ENCODE measurements around the gene NDUFAF5. TPM values are rescaled to one million over a fixed set of nuclear protein-coding genes. Genes with fewer than 3 reads are reported as not detected.
A peak's percentile ranks its signal among the peaks of the same experiment; 100 is the strongest.

The NDUFAF5 gene
- total RNA-seq, 1 experiment from 2014 or later, result 31.8 TPM

DNA sequence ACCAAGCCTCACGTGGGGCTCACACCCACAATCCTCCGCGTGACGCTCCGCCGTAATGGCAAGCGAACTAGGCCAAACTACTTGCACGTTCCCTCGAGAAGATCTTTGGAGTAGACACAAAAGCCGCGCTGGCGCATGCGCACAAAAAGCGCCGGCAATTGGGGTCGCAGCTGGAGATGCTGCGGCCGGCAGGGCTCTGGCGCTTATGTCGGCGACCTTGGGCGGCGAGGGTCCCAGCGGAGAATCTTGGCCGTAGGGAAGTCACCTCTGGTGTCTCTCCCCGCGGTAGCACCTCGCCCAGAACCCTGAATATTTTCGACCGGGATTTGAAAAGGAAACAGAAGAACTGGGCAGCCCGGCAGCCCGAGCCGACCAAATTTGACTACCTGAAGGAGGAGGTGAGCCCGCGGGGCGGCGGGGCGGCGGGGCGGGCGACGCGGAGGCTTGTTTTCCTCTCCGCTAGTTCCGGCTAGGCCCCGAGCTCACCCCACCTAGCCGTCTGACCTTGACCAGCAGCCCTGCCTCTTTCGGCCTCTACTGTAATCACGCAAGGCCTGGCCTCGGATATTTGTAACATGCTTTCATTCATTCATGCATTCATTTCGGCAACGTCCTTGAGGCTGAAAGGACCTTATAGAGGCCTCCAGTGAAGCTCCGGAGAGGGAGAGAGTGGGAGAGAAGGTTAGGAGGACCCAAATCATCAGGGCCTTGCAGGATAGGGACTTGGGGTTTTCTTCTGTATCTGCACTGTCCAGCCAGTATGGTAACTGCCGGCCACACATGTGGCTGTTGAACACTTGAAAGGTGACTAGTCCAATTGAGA is at the start of gene NDUFAF5, which contains the start of gene ESF1 (continued):
- TF ChIP-seq, protein P1, sequence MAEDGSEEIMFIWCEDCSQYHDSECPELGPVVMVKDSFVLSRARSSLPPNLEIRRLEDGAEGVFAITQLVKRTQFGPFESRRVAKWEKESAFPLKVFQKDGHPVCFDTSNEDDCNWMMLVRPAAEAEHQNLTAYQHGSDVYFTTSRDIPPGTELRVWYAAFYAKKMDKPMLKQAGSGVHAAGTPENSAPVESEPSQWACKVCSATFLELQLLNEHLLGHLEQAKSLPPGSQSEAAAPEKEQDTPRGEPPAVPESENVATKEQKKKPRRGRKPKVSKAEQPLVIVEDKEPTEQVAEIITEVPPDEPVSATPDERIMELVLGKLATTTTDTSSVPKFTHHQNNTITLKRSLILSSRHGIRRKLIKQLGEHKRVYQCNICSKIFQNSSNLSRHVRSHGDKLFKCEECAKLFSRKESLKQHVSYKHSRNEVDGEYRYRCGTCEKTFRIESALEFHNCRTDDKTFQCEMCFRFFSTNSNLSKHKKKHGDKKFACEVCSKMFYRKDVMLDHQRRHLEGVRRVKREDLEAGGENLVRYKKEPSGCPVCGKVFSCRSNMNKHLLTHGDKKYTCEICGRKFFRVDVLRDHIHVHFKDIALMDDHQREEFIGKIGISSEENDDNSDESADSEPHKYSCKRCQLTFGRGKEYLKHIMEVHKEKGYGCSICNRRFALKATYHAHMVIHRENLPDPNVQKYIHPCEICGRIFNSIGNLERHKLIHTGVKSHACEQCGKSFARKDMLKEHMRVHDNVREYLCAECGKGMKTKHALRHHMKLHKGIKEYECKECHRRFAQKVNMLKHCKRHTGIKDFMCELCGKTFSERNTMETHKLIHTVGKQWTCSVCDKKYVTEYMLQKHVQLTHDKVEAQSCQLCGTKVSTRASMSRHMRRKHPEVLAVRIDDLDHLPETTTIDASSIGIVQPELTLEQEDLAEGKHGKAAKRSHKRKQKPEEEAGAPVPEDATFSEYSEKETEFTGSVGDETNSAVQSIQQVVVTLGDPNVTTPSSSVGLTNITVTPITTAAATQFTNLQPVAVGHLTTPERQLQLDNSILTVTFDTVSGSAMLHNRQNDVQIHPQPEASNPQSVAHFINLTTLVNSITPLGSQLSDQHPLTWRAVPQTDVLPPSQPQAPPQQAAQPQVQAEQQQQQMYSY (CRISPR knock-in tag; IDR thresholded peaks at IDR 0.05), result no peak
- TF ChIP-seq GRHL2 (CRISPR knock-in tag; IDR thresholded peaks at IDR 0.05; ENCODE audit: insufficient replicate concordance, severe bottlenecking), result no peak
- no peak for TF ChIP-seq CREM (CRISPR knock-in tag; IDR thresholded peaks at IDR 0.05)
- TF ChIP-seq ELF4 (CRISPR knock-in tag; IDR thresholded peaks at IDR 0.05; ENCODE audit: low read depth), result no peak
- TF ChIP-seq ZNF396 (CRISPR knock-in tag; IDR thresholded peaks at IDR 0.05; ENCODE audit: borderline replicate concordance), result no peak
- no peak for TF ChIP-seq FOXJ3 (CRISPR knock-in tag; IDR thresholded peaks at IDR 0.05; ENCODE audit: borderline replicate concordance)
- TF ChIP-seq TP53 (CRISPR knock-in tag; IDR thresholded peaks at IDR 0.05), result no peak; the same call in 1 of the 2 replicates
- no peak for TF ChIP-seq ZNF317 (CRISPR knock-in tag; IDR thresholded peaks at IDR 0.05; ENCODE audit: borderline replicate concordance, low read depth)
- peak; percentile 85; the same call in 1 of the 2 replicates for TF ChIP-seq NFE2L1 (CRISPR knock-in tag; IDR thresholded peaks at IDR 0.05)
- TF ChIP-seq ZNF416 (CRISPR knock-in tag; IDR thresholded peaks at IDR 0.05), result no peak
- no peak for TF ChIP-seq IRF2 (CRISPR knock-in tag; IDR thresholded peaks at IDR 0.05; ENCODE audit: borderline replicate concordance, low read depth)
- TF ChIP-seq NR1H2 (CRISPR knock-in tag; IDR thresholded peaks at IDR 0.05), result no peak
- TF ChIP-seq, protein P2, sequence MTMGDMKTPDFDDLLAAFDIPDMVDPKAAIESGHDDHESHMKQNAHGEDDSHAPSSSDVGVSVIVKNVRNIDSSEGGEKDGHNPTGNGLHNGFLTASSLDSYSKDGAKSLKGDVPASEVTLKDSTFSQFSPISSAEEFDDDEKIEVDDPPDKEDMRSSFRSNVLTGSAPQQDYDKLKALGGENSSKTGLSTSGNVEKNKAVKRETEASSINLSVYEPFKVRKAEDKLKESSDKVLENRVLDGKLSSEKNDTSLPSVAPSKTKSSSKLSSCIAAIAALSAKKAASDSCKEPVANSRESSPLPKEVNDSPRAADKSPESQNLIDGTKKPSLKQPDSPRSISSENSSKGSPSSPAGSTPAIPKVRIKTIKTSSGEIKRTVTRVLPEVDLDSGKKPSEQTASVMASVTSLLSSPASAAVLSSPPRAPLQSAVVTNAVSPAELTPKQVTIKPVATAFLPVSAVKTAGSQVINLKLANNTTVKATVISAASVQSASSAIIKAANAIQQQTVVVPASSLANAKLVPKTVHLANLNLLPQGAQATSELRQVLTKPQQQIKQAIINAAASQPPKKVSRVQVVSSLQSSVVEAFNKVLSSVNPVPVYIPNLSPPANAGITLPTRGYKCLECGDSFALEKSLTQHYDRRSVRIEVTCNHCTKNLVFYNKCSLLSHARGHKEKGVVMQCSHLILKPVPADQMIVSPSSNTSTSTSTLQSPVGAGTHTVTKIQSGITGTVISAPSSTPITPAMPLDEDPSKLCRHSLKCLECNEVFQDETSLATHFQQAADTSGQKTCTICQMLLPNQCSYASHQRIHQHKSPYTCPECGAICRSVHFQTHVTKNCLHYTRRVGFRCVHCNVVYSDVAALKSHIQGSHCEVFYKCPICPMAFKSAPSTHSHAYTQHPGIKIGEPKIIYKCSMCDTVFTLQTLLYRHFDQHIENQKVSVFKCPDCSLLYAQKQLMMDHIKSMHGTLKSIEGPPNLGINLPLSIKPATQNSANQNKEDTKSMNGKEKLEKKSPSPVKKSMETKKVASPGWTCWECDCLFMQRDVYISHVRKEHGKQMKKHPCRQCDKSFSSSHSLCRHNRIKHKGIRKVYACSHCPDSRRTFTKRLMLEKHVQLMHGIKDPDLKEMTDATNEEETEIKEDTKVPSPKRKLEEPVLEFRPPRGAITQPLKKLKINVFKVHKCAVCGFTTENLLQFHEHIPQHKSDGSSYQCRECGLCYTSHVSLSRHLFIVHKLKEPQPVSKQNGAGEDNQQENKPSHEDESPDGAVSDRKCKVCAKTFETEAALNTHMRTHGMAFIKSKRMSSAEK (CRISPR knock-in tag; IDR thresholded peaks at IDR 0.05; ENCODE audit: borderline replicate concordance), result no peak; the same call in 1 of the 2 replicates
- TF ChIP-seq, protein P3, sequence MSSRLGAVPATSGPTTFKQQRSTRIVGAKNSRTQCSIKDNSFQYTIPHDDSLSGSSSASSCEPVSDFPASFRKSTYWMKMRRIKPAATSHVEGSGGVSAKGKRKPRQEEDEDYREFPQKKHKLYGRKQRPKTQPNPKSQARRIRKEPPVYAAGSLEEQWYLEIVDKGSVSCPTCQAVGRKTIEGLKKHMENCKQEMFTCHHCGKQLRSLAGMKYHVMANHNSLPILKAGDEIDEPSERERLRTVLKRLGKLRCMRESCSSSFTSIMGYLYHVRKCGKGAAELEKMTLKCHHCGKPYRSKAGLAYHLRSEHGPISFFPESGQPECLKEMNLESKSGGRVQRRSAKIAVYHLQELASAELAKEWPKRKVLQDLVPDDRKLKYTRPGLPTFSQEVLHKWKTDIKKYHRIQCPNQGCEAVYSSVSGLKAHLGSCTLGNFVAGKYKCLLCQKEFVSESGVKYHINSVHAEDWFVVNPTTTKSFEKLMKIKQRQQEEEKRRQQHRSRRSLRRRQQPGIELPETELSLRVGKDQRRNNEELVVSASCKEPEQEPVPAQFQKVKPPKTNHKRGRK (CRISPR knock-in tag; IDR thresholded peaks at IDR 0.05; ENCODE audit: borderline replicate concordance), result no peak
- peak; percentile 82; the same call in 1 of the 2 replicates for TF ChIP-seq ETV6 (CRISPR knock-in tag; IDR thresholded peaks at IDR 0.05)
- TF ChIP-seq, protein P4, sequence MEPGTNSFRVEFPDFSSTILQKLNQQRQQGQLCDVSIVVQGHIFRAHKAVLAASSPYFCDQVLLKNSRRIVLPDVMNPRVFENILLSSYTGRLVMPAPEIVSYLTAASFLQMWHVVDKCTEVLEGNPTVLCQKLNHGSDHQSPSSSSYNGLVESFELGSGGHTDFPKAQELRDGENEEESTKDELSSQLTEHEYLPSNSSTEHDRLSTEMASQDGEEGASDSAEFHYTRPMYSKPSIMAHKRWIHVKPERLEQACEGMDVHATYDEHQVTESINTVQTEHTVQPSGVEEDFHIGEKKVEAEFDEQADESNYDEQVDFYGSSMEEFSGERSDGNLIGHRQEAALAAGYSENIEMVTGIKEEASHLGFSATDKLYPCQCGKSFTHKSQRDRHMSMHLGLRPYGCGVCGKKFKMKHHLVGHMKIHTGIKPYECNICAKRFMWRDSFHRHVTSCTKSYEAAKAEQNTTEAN (CRISPR knock-in tag; IDR thresholded peaks at IDR 0.05), result no peak; the same call in 1 of the 2 replicates
- TF ChIP-seq ESRRA (CRISPR knock-in tag; IDR thresholded peaks at IDR 0.05; ENCODE audit: borderline replicate concordance), result peak; percentile 27; the same call in 1 of the 2 replicates
- TF ChIP-seq, protein P5, sequence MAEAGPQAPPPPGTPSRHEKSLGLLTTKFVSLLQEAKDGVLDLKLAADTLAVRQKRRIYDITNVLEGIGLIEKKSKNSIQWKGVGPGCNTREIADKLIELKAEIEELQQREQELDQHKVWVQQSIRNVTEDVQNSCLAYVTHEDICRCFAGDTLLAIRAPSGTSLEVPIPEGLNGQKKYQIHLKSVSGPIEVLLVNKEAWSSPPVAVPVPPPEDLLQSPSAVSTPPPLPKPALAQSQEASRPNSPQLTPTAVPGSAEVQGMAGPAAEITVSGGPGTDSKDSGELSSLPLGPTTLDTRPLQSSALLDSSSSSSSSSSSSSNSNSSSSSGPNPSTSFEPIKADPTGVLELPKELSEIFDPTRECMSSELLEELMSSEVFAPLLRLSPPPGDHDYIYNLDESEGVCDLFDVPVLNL (CRISPR knock-in tag; IDR thresholded peaks at IDR 0.05; ENCODE audit: borderline replicate concordance, low read depth), result no peak
- TF ChIP-seq, protein P6, sequence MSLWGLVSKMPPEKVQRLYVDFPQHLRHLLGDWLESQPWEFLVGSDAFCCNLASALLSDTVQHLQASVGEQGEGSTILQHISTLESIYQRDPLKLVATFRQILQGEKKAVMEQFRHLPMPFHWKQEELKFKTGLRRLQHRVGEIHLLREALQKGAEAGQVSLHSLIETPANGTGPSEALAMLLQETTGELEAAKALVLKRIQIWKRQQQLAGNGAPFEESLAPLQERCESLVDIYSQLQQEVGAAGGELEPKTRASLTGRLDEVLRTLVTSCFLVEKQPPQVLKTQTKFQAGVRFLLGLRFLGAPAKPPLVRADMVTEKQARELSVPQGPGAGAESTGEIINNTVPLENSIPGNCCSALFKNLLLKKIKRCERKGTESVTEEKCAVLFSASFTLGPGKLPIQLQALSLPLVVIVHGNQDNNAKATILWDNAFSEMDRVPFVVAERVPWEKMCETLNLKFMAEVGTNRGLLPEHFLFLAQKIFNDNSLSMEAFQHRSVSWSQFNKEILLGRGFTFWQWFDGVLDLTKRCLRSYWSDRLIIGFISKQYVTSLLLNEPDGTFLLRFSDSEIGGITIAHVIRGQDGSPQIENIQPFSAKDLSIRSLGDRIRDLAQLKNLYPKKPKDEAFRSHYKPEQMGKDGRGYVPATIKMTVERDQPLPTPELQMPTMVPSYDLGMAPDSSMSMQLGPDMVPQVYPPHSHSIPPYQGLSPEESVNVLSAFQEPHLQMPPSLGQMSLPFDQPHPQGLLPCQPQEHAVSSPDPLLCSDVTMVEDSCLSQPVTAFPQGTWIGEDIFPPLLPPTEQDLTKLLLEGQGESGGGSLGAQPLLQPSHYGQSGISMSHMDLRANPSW (CRISPR knock-in tag; conservative IDR thresholded peaks at IDR 0.05; ENCODE audit: low read depth), result no peak
- no peak for TF ChIP-seq RORB (CRISPR knock-in tag; IDR thresholded peaks at IDR 0.05)
- TF ChIP-seq GTF2I (CRISPR knock-in tag; conservative IDR thresholded peaks at IDR 0.05), result no peak
